ENCODE data around the gene GRK1.
"Not testable (repeated sequence)": the region's sequence is repeated elsewhere in the genome, so short reads cannot be mapped to it uniquely, and the experiment has no call there.

The GRK1 gene

GRCh38 chr13:113624640-113625304, 42.2 kb upstream of the GRK1 start:
- not testable (repeated sequence) for H3K4me1 ChIP-seq (ENCODE audit: control insufficient read depth, insufficient read depth, low read length); H3K9me3 ChIP-seq (ENCODE audit: control insufficient read depth, insufficient read depth, low read depth, low read length); H3K4me3 ChIP-seq (ENCODE audit: low read depth, low read length); H3K9ac ChIP-seq (ENCODE audit: low read length); H3K27me3 ChIP-seq (ENCODE audit: control insufficient read depth, insufficient read depth, low read length); H3K27ac ChIP-seq (ENCODE audit: low read depth, low read length)
- H3K36me3 ChIP-seq (ENCODE audit: control insufficient read depth, insufficient read depth, low read length) = peaks cover 73% of the 10 kb centered on the region

GRCh38 chr13:113625965-113626721, 40.9 kb upstream of the GRK1 start:
- no peaks in the 10 kb centered on the region for H3K9me3 ChIP-seq (ENCODE audit: control insufficient read depth, insufficient read depth, low read depth, low read length)
- peaks cover 84% of the 10 kb centered on the region for H3K36me3 ChIP-seq (ENCODE audit: control insufficient read depth, insufficient read depth, low read length)
- H3K27me3 ChIP-seq (ENCODE audit: control insufficient read depth, insufficient read depth, low read length) = no peaks in the 10 kb centered on the region
- no peaks in the 10 kb centered on the region for H3K4me1 ChIP-seq (ENCODE audit: control insufficient read depth, insufficient read depth, low read length)
- H3K27ac ChIP-seq (ENCODE audit: low read depth, low read length) = no peak overlapping the region
- no peak overlapping the region for H3K9ac ChIP-seq (ENCODE audit: low read length)
- H3K4me3 ChIP-seq (ENCODE audit: low read depth, low read length) = no peak overlapping the region

DNA sequence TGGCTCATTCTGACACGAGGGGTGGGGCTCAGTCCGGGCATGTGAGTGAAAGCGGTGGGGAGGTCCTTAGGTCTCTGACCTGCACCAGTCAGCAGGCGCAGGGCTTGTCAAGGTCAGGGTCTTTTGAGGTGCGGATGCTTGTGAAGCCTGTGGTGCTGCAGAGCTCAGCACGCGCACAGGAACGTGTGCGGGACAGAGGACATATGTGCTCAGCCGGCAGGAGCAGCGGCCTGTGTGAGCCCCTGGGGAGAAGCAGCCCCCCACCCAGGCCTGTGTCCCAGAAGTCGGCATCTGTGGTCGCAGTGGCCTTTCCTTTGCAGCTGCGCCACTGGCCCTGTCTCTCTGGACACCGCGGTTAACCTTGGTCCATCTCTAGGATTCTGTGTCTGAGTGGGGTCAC, 39.9 kb upstream of the GRK1 start:
- Histone ChIP-seq H3K4me3 (ENCODE audit: low read depth, low read length) (no peak overlapping the region), H3K9ac (ENCODE audit: low read length) (no peak overlapping the region), H3K27me3 (ENCODE audit: control insufficient read depth, insufficient read depth, low read length) (no peaks in the 10 kb centered on the region), H3K36me3 (ENCODE audit: control insufficient read depth, insufficient read depth, low read length) (peaks cover 94% of the 10 kb centered on the region), H3K9me3 (ENCODE audit: control insufficient read depth, insufficient read depth, low read depth, low read length) (no peaks in the 10 kb centered on the region), H3K27ac (ENCODE audit: low read depth, low read length) (no peak overlapping the region), H3K4me1 (ENCODE audit: control insufficient read depth, insufficient read depth, low read length) (no peaks in the 10 kb centered on the region)

- peaks cover 95% of the 10 kb centered on the region for H3K36me3 ChIP-seq (ENCODE audit: control insufficient read depth, insufficient read depth, low read length)
These were observed 38.4 kb upstream of the GRK1 start for GRCh38 chr13:113628291-113629270.

GRCh38 chr13:113629866-113630265, 37.2 kb upstream of the GRK1 start:
- H3K4me3 ChIP-seq (ENCODE audit: low read depth, low read length) = no peak overlapping the region
- H3K4me1 ChIP-seq (ENCODE audit: control insufficient read depth, insufficient read depth, low read length) = no peaks in the 10 kb centered on the region
- peaks cover 95% of the 10 kb centered on the region for H3K36me3 ChIP-seq (ENCODE audit: control insufficient read depth, insufficient read depth, low read length)
- H3K9ac ChIP-seq (ENCODE audit: low read length) = no peak overlapping the region
- no peaks in the 10 kb centered on the region for H3K27me3 ChIP-seq (ENCODE audit: control insufficient read depth, insufficient read depth, low read length)
- H3K9me3 ChIP-seq (ENCODE audit: control insufficient read depth, insufficient read depth, low read depth, low read length) = no peaks in the 10 kb centered on the region
- H3K27ac ChIP-seq (ENCODE audit: low read depth, low read length) = no peak overlapping the region

More at GRCh38 chr13:113628291-113629270, 38.4 kb upstream of the GRK1 start:
- H3K27ac ChIP-seq (ENCODE audit: low read depth, low read length) = no peak overlapping the region
- H3K4me3 ChIP-seq (ENCODE audit: low read depth, low read length) = no peak overlapping the region
- no peaks in the 10 kb centered on the region for H3K4me1 ChIP-seq (ENCODE audit: control insufficient read depth, insufficient read depth, low read length)
- H3K27me3 ChIP-seq (ENCODE audit: control insufficient read depth, insufficient read depth, low read length) = no peaks in the 10 kb centered on the region
- H3K9me3 ChIP-seq (ENCODE audit: control insufficient read depth, insufficient read depth, low read depth, low read length) = no peaks in the 10 kb centered on the region
- no peak overlapping the region for H3K9ac ChIP-seq (ENCODE audit: low read length)

DNA sequence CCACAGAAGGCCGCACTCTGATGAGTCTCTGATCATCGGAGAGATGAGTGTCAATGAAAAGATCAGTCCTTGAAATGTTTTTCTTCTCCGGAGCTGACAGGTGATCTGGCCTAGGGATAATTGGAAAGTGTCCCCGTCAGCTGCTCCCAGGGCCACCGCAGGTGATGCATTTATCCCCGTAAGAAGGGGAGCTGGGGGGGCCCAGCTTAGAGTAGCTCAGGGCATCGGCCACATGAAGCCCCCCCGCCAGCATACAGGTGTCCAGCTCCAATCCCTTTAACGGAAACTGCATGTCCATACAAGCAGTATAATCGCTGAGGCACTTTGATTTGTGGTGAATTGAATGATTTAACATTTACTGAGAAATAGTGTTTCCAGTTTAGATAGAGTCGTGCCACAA, 36.7 kb upstream of the GRK1 start:
- Histone ChIP-seq H3K27ac (ENCODE audit: low read depth, low read length) (no peak overlapping the region), H3K9ac (ENCODE audit: low read length) (no peak overlapping the region), H3K9me3 (ENCODE audit: control insufficient read depth, insufficient read depth, low read depth, low read length) (no peaks in the 10 kb centered on the region), H3K4me1 (ENCODE audit: control insufficient read depth, insufficient read depth, low read length) (no peaks in the 10 kb centered on the region), H3K4me3 (ENCODE audit: low read depth, low read length) (no peak overlapping the region), H3K36me3 (ENCODE audit: control insufficient read depth, insufficient read depth, low read length) (peaks cover 95% of the 10 kb centered on the region), H3K27me3 (ENCODE audit: control insufficient read depth, insufficient read depth, low read length) (no peaks in the 10 kb centered on the region)

DNA sequence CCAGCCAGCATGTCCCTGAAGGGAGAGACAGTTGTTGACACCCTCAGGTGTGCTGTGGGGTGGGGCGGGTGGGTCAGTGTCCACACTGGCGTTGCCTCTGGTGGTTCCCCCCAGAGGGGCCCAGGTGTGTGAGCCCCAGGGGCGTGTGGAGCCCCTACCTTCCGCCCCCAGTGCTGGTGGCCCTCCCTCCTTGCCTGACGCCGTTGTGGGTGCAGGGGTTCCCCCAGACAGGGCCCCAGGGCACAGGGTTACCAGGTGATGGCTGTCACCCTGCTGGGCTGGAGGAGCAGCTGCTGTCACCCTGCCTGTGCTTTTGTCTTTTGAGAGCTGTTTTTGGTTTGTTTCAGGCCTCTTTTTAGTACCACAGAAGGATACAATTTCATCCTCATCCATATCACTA, 36.2 kb upstream of the GRK1 start:
- H3K27me3 ChIP-seq (ENCODE audit: control insufficient read depth, insufficient read depth, low read length) = no peaks in the 10 kb centered on the region
- H3K4me3 ChIP-seq (ENCODE audit: low read depth, low read length) = no peak overlapping the region
- H3K9ac ChIP-seq (ENCODE audit: low read length) = no peak overlapping the region
- H3K36me3 ChIP-seq (ENCODE audit: control insufficient read depth, insufficient read depth, low read length) = peaks cover 95% of the 10 kb centered on the region
- H3K27ac ChIP-seq (ENCODE audit: low read depth, low read length) = no peak overlapping the region
- H3K9me3 ChIP-seq (ENCODE audit: control insufficient read depth, insufficient read depth, low read depth, low read length) = no peaks in the 10 kb centered on the region
- H3K4me1 ChIP-seq (ENCODE audit: control insufficient read depth, insufficient read depth, low read length) = no peaks in the 10 kb centered on the region

- Histone ChIP-seq H3K9me3 (ENCODE audit: control insufficient read depth, insufficient read depth, low read depth, low read length) (no peaks in the 10 kb centered on the region), H3K4me1 (ENCODE audit: control insufficient read depth, insufficient read depth, low read length) (no peaks in the 10 kb centered on the region), H3K27ac (ENCODE audit: low read depth, low read length) (no peak overlapping the region), H3K9ac (ENCODE audit: low read length) (no peak overlapping the region), H3K27me3 (ENCODE audit: control insufficient read depth, insufficient read depth, low read length) (no peaks in the 10 kb centered on the region), H3K4me3 (ENCODE audit: low read depth, low read length) (no peak overlapping the region), H3K36me3 (ENCODE audit: control insufficient read depth, insufficient read depth, low read length) (peaks cover 97% of the 10 kb centered on the region)
These were observed 35.5 kb upstream of the GRK1 start for GRCh38 chr13:113631341-113632095.

- Histone ChIP-seq H3K9ac (ENCODE audit: low read length) (no peak overlapping the region), H3K27me3 (ENCODE audit: control insufficient read depth, insufficient read depth, low read length) (no peaks in the 10 kb centered on the region), H3K4me1 (ENCODE audit: control insufficient read depth, insufficient read depth, low read length) (no peaks in the 10 kb centered on the region), H3K4me3 (ENCODE audit: low read depth, low read length) (no peak overlapping the region), H3K36me3 (ENCODE audit: control insufficient read depth, insufficient read depth, low read length) (peaks cover 97% of the 10 kb centered on the region), H3K27ac (ENCODE audit: low read depth, low read length) (no peak overlapping the region), H3K9me3 (ENCODE audit: control insufficient read depth, insufficient read depth, low read depth, low read length) (no peaks in the 10 kb centered on the region)
These were observed 34.1 kb upstream of the GRK1 start for GRCh38 chr13:113632706-113633484.

DNA sequence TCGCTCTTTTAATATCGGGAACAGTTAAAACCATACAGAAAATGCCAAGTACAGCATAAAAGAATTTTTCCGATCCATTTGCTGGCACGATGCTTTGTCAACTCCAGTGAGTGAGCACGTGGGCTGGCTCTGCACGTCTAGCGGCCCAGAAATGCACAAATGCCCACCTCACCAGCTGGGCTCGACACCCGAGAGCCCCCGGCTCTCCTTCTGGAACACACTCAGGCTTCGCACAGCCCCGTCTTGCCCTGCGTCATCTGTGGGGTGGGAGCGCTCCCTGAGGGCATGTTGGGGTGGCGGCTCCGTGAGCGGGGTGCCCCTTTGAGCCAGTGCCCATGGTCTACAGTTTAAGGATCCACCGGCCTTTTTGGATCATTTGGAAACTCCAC, 33.5 kb upstream of the GRK1 start:
- Histone ChIP-seq H3K9me3 (ENCODE audit: control insufficient read depth, insufficient read depth, low read depth, low read length) (no peaks in the 10 kb centered on the region), H3K36me3 (ENCODE audit: control insufficient read depth, insufficient read depth, low read length) (peaks cover 98% of the 10 kb centered on the region), H3K27me3 (ENCODE audit: control insufficient read depth, insufficient read depth, low read length) (no peaks in the 10 kb centered on the region), H3K9ac (ENCODE audit: low read length) (no peak overlapping the region), H3K27ac (ENCODE audit: low read depth, low read length) (no peak overlapping the region), H3K4me3 (ENCODE audit: low read depth, low read length) (no peak overlapping the region), H3K4me1 (ENCODE audit: control insufficient read depth, insufficient read depth, low read length) (no peaks in the 10 kb centered on the region)

Measured in HUES6 (cell line).